H1 (cell line): ENCODE measurements around the gene SMIM35.

Experiments used
- CHD1 ChIP-seq: IDR thresholded peaks from 2 replicates; pipeline ENCODE4 v1.6.1; 2012; ENCODE audit warnings: low read depth, low read length, improper control_type of control experiment
- CTCF ChIP-seq, 3 experiments: IDR thresholded peaks; 1 replicate in 2 of 3; 2 replicates in 1 of 3; pipeline versions ENCODE4 v1.5.1 to v1.6.1; 2011; ENCODE audit warnings: low read length in 3 of 3, mild to moderate bottlenecking in 3 of 3, inconsistent platforms in 2 of 3, low read depth in 1 of 3, moderate library complexity in 1 of 3; ENCODE audit not compliant: insufficient read depth in 1 of 3; ENCODE audit errors: control extremely low read depth in 1 of 3
- MAX ChIP-seq: IDR thresholded peaks from 2 replicates; pipeline ENCODE4 v1.6.1; 2012; ENCODE audit warnings: inconsistent platforms
- RNF2 ChIP-seq: fragments of 200-900, 300-1000 bp; sonication (generic); IDR thresholded peaks from 2 replicates; pipeline ENCODE4 v1.7.1; 2016; ENCODE audit warnings: borderline replicate concordance, low read depth, mild to moderate bottlenecking, antibody characterized with exemption, low read length; ENCODE audit not compliant: poor library complexity, severe bottlenecking; ENCODE audit errors: missing control alignments

GRCh38 chr11:118051136-118051610 lies 35.6 kb downstream of the SMIM35 start:
- no peak for TF ChIP-seq MAX
- no peak for TF ChIP-seq CTCF (IDR thresholded peaks at IDR 0.05; ENCODE audit: control extremely low read depth in 1 of 3, insufficient read depth in 1 of 3, low read depth in 1 of 3, low read length in 3 of 3)
- TF ChIP-seq RNF2 = no peak
- TF ChIP-seq CHD1 = no peak
